RPMI8226 (cell line): ENCODE measurements around the gene C17orf58.

Experiments used
- DNase-seq: peaks from one replicate; pipeline ENCODE4 v3.0.0-alpha.2; 2015

Gene C17orf58

DNA sequence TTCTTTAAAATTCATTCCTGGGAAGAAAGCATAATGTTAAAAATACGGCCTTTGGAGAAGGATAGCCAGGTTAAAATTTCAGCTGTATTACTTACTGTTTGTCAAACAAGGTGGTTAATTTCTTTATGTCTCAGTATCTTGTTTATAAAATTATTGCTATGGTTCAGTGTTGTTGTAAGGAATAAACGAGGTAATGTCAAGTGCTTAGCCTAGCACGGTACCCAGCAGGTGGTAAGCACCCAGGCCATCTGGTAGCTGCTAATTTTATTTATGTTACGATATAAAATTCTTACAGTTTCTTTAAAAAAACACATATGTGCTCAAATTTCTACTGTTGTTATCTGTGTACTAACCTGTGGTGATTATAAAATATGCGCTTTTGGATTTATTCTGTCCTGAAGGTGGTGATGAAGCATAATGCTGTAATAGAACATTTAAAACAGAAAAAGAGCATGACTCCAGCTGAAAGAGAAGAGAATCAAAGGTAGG lies 48.9 kb downstream of the C17orf58 start:
- DNase-seq: no peak

DNA sequence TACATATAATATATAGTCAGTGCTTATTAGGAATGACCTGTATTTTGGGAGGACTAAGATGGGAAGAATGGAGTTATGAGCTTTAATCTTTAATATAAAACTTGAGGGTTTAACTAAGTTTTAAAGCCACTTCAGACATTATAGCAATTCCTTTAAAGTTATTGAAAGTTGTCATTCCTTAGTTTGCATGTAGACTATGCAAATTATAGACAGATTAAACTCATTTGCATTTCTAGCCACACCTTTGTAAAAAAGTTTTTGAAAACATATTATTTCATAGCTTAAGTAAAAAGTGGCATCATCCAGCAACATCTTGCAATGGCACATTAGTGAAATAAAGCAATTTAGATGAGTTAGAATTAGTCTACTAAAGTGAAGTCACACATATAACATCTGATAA lies 49.8 kb downstream of the C17orf58 start:
- no peak for DNase-seq

- no peak for DNase-seq
These were observed 52.2 kb downstream of the C17orf58 start for GRCh38 chr17:67944035-67944434.

DNA sequence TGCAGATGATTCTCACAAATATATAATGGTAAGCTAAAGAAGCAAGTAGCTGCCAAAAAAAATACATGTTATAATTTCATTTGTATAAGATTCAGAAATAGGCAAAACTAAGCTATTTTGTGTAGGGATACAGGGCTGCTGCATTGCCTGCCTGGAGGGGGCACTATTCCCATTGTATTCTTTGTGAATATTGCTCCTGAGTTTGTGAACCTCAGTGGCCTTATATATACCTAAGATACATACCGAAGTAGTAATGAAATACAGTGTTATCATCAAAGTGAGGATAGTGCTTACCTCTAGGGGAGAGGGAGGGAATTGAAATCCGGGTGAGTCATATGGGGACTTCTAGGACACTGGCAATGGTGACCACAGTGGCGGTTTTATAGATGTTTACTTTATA lies 53.5 kb downstream of the C17orf58 start:
- DNase-seq: no peak
